Keratinocyte (primary cell): ENCODE data around the gene TRH.

Experiments used
- CTCF ChIP-seq, 3 experiments: IDR thresholded peaks in 1 of 3; conservative IDR thresholded peaks in 1 of 3; optimal IDR thresholded peaks in 1 of 3; 2 replicates in 2 of 3; 3 replicates in 1 of 3; pipeline versions ENCODE3 to v1.5.1; 2011; ENCODE audit warnings: low read length in 3 of 3, mild to moderate bottlenecking in 3 of 3, moderate library complexity in 2 of 3, control low read depth in 1 of 3, inconsistent platforms in 1 of 3; ENCODE audit not compliant: insufficient read depth in 2 of 3; ENCODE audit errors: extremely low read depth in 1 of 3
- EZH2 ChIP-seq: IDR thresholded peaks from one replicate; pipeline ENCODE4 v1.6.1; 2012; ENCODE audit warnings: inconsistent platforms, mild to moderate bottlenecking, low read length, moderate library complexity

- TF ChIP-seq EZH2 (no peak), CTCF (optimal IDR thresholded peaks at IDR 0.05 in 1 of 3, IDR thresholded peaks at IDR 0.05 in 1 of 3, conservative IDR thresholded peaks at IDR 0.05 in 1 of 3; ENCODE audit: extremely low read depth in 1 of 3, insufficient read depth in 2 of 3, low read length in 3 of 3) (peak in 1 of 3 experiments; percentile 14)
Observed at GRCh38 chr3:129938140-129938930, 36.2 kb upstream of the TRH start.
